PC-3 (cell line): ENCODE measurements around the gene EPB41L1.

ENCODE experiments used
- CTCF ChIP-seq: fragments of 300-600 bp; sonication (generic); conservative IDR thresholded peaks from 2 replicates; pipeline ENCODE4 v1.5.1; 2017; ENCODE audit warnings: antibody characterized with exemption, low read depth, mild to moderate bottlenecking, low read length
- EZH2 ChIP-seq: fragments of 300-600 bp; sonication (generic); IDR thresholded peaks from one replicate; pipeline ENCODE4 v1.6.1; 2017; ENCODE audit warnings: antibody characterized with exemption, mild to moderate bottlenecking, low read length; ENCODE audit not compliant: unreplicated experiment
- EZH2phosphoT487 ChIP-seq: fragments of 300-600 bp; sonication (generic); IDR thresholded peaks from 2 replicates; pipeline ENCODE4 v1.6.1; 2018; ENCODE audit warnings: mild to moderate bottlenecking, antibody characterized with exemption, low read length, borderline replicate concordance

DNA sequence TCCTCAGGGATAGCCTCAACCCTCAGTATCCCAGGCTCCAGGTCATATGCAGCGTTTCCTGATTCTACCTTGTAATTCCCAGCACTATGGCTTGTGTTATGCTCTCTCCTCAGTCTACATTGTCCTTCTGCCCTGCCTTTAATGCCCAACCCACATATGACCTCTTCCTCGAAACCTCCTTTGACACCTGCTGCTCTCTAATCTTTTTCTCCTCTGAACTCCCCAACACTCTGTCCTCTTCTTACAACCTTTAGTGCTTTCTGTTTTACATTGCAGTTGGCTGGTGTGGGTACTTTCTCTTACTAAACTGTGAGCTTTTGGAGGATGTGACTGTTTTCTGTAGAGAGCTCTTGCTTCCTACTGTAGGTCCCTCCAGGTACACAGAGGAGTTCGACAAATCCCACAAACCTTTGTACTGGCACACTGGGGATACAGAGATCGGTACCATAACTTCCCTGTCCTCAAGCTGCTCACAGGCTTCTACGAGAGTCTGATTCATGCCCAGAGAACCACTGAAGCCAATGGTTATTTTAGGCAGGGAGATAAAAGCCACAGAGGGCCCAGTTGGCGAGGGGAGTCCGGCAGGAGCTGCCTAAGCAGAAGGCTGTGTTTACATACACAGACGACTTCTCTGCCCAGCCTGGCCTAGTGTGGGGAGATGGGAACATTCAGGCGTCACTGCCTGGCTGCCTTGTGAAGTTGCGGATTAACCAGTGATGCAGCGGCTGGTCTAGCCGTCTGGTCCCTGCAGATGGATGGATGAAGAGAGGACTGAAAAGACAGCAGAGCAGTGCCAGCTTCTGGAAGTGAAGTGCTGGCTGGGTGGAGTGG, 8.4 kb upstream of the EPB41L1 start:
- TF ChIP-seq CTCF (no peak), EZH2 (no peak), EZH2phosphoT487 (no peak)
